HUES6 (cell line): ENCODE results near the gene NRF1.

Source experiments
- H3K27ac ChIP-seq: 2 replicates; pipeline ENCODE4 v1.7.0; 2013; ENCODE audit warnings: low read depth, mild to moderate bottlenecking, low read length, inconsistent platforms
- H3K27me3 ChIP-seq: 2 replicates; pipeline ENCODE4 v1.6.1; 2013; ENCODE audit warnings: low read length; ENCODE audit not compliant: control insufficient read depth, insufficient read depth
- H3K36me3 ChIP-seq: 2 replicates; pipeline ENCODE4 v1.6.1; 2013; ENCODE audit warnings: low read length; ENCODE audit not compliant: control insufficient read depth, insufficient read depth
- H3K4me1 ChIP-seq: 2 replicates; pipeline ENCODE4 v1.6.1; 2013; ENCODE audit warnings: low read length; ENCODE audit not compliant: control insufficient read depth, insufficient read depth
- H3K4me3 ChIP-seq: 2 replicates; pipeline ENCODE4 v1.5.1; 2013; ENCODE audit warnings: low read depth, low read length
- H3K9ac ChIP-seq: one replicate; pipeline ENCODE4 v1.6.1; 2013; ENCODE audit warnings: mild to moderate bottlenecking, low read length
- H3K9me3 ChIP-seq: 2 replicates; pipeline ENCODE4 v1.6.1; 2013; ENCODE audit warnings: low read depth, low read length; ENCODE audit not compliant: control insufficient read depth, insufficient read depth

Gene NRF1

DNA sequence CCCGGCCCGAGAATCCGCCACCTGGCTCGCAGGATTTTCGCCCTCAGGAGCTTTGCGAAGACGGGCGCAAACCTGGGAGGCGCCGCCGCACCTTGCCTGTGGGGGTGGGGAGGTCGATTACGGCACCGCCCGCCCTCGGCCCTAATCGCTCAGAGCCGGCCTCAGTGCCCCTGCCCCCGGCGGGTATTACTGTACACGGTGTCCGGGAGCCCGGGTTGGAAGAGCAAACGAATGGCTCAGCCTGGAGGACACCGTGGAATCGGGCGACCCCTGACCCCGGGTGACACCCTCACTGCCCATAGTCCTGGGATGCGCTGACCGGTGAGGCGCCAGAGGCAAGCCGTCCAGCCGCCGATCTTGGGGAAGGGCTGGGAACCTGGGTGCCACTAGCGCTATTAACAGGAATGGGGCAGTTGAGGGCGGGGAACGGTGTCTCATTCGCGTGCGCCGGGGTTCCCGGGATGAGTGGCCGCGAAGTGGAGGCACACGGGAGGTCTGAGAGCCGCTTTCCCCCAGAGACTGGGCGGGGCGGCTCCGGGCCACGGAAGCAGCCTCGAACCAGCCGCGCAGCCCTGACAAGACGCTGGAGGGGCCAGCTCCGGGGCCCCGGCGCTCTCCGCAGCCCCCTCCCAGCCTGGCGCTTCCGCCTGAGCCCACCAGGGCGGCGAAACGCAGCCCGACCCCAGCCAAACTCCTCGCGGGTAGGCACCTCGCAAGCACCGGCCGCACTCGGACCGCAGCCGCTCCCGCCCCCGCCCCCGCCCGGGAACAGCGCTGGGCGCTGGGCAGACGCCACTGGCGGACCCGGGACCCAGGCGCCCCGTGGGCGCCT, 167.5 kb downstream of the NRF1 start:
- Histone ChIP-seq H3K9me3 (no peaks in the 10 kb centered on the region), H3K4me1 (peaks cover 54% of the 10 kb centered on the region), H3K4me3 (peak overlapping the region; percentile 79), H3K9ac (peak overlapping the region; percentile 77), H3K27ac (no peak overlapping the region; the same call in 1 of the 2 replicates), H3K27me3 (peaks cover 98% of the 10 kb centered on the region), H3K36me3 (no peaks in the 10 kb centered on the region)

DNA sequence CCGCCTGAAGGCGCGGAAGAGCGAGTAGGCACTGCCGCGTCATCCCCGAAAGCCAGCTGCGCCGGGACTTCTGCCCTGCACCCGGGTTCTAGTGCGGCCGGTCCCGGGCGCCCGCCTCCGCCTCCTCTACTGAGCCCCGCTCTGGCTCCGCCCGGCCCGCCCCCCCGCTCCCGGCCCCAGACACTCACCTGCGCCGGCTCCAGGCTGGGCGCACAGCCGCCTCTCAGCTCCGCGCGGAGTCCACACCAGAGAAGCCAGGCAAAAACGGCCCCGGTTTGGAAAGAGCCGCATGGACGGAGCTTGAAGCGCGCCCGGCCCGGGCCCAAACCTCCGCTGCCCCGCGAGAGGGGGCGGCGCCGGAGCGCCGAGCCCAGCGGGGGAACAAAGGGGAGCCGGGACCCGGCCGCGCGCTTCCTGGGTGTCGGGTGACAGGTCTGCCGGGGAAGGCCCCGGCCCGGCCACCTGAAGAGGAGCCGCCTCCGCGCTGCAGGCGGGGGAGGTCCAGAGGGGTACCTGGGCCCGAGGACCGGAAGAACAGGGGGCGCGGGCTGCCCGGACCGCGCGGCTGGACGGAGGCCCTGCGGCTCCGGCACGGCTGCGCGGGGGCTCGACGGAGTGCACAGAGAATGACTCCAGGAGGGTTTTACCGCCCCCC, 168.2 kb downstream of the NRF1 start:
- peaks cover 98% of the 10 kb centered on the region for H3K27me3 ChIP-seq
- H3K27ac ChIP-seq = peak overlapping the region; percentile 69; the same call in 1 of the 2 replicates
- H3K9ac ChIP-seq = peak overlapping the region; percentile 77
- no peaks in the 10 kb centered on the region for H3K9me3 ChIP-seq
- H3K4me1 ChIP-seq = peaks cover 48% of the 10 kb centered on the region
- H3K4me3 ChIP-seq = peak overlapping the region; percentile 79
- H3K36me3 ChIP-seq = no peaks in the 10 kb centered on the region

DNA sequence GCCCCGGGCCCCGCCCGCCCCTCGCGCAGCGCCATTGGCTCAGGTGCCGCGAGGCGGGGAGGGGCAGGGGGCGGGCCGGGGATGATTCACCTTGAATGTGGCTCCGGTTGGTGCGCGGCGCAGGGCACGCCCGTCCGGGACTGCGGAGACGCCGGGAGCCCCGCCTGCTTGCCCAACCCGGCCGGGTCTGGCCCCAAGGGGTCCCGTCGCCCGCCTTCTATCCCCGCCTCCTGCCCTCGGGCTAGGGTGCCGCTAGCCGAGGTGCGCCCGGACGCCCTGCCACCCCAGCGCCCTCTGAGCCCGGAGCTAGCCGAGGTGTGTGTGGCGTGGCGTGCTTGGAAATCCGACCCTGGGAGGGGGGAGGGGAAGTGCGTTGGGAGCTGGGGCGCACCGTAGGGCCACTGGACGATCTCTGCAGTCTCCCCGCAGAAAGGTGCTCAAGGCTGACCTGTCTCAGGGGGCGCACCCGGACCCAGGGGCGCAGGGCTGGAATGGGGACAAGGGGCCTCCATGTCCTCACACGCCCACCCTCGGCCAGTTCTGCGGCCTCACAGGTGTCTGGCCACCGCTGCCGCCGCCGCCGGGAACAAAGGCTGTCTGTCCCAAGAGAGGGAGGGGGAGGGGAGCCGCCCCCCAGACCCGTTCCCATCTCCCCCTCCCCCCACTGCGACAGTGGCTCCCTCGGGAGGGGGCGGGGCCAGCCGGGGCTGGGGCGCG, 168.9 kb downstream of the NRF1 start:
- no peaks in the 10 kb centered on the region for H3K9me3 ChIP-seq
- peak overlapping the region; percentile 85 for H3K9ac ChIP-seq
- peak overlapping the region; percentile 69; the same call in 1 of the 2 replicates for H3K27ac ChIP-seq
- peaks cover 98% of the 10 kb centered on the region for H3K27me3 ChIP-seq
- peak overlapping the region; percentile 93 for H3K4me3 ChIP-seq
- no peaks in the 10 kb centered on the region for H3K36me3 ChIP-seq
- peaks cover 48% of the 10 kb centered on the region for H3K4me1 ChIP-seq

DNA sequence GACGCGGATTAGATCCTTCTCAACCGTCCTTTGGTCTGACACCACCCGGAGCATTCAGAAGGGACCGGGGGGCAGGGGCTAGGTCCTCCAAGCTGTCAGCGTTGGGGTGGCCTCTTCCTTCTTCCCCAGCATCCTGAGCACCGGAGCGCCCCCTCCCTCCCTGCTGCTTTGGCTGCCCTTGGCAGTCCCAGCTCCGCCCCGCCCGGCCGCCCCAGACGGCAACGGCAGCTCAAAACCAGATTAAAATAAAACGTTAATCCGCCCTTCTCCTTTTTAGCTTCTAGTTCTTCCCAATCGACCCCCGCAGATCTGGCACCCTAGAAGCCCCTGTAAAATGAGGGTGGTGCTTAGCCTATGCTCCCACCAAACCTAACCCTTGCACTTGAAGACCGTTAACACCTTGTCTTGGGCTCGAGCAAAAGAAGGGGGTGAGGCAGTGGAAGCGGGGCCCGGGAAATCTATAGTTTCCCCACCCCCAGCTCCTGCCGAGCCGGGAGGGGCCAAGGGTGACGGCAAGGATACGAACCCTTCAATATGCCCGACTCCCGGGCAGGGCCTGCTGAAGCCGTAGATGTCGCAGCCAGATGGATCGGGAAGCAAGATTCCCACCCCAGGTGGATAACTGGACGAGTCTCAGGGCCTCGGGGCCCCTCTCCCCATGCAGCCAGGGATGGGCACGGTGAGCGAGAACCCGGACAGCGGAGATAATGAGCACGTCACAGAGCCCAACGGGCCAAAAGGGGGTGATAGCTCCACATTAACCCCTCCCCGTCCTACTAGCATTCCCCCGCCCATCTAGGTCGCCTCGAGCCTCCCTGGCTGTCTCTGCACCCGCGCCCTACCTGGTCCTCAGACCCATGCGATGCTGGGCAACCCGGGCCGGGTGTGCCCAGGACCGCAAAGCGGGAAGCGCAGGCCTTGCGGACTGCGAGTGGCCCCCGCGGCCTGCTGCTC, 169.7 kb downstream of the NRF1 start:
- no peaks in the 10 kb centered on the region for H3K9me3 ChIP-seq
- peak overlapping the region; percentile 29 for H3K9ac ChIP-seq
- H3K27ac ChIP-seq = no peak overlapping the region
- H3K27me3 ChIP-seq = peaks cover 98% of the 10 kb centered on the region
- peaks cover 49% of the 10 kb centered on the region for H3K4me1 ChIP-seq
- peak overlapping the region; percentile 93 for H3K4me3 ChIP-seq
- H3K36me3 ChIP-seq = no peaks in the 10 kb centered on the region

DNA sequence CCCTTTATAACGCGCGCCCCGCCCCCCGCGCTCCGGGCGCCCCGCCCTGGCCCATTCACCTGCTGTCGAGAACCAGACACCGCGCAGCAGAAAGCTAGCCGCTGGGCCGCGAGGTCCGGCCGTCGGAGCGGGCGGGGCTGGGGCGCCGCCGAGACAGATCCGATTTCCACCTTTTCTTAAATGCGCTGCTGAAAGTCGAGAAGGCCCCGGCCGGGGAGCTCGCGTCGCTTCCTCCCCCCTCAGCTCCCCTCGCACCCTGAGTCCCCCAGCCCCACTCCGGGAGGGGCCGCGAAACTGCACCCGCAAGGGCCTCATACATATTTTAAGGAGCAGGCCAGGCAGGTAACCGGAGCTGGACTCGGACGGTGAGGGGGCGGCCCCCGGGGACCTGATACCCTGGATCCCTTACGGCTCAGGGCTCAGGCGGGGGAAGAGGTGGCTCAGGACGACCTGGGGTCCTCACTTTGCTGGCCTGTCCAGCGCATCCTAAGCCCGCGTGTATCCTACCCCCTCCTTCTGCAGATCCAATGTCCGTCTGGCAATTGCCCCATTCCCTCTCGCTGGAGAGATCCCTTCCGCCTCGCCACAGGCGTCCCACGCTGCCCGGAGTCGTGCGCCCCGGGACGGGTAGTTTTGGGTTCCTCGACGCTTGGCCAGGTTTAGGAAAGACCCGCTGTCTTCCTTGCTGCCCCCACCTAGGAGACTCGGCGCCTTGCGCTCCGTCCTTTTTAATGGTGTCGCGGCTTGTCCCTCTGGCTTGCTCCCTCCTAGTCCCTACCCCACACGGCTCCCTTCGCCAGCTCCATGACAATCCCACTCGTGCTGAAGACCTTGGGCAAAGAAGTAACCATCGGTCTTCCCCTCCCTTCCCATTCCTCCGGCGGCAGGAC, 170.7 kb downstream of the NRF1 start:
- H3K9me3 ChIP-seq = no peaks in the 10 kb centered on the region
- peak overlapping the region; percentile 93 for H3K4me3 ChIP-seq
- no peak overlapping the region for H3K27ac ChIP-seq
- no peak overlapping the region for H3K9ac ChIP-seq
- no peaks in the 10 kb centered on the region for H3K36me3 ChIP-seq
- H3K27me3 ChIP-seq = peaks cover 98% of the 10 kb centered on the region
- peaks cover 46% of the 10 kb centered on the region for H3K4me1 ChIP-seq

DNA sequence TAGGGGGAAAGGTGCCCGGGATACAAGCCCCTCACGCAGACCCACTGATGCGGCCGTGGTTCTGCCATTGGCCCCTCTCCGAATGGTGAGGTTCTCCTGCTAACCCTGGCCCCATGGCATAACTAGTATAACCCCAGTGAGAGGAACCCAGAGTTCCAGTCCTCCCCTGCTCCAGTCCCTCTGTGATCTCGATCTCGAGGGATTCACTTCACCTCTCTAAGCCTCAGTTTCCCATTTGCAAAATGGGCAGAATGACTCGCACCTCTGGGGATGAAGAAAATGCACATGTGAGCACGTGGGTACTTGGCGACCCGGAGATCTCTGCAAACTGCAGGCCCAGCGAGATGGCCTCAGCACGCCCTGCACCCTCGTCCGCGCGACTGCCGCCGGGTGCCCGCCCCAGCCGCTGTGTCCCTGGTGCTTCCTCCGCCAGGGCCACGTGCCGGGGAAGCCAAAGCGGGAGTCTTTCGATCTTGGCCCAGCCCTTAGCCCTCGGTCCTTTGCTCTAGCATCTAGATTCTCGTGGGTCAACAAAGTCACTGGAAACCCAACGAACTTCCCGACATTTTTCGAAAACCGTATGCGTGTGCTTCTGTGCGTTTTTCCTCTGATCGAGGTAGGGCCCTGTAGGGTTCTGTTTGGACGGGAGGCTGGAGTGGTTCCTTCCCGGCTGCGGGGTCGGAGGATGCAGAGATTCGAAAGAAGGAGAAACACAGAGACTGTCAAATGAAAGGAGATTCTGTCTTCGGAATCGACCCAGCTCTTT, 171.5 kb downstream of the NRF1 start:
- Histone ChIP-seq H3K4me1 (peaks cover 42% of the 10 kb centered on the region), H3K4me3 (peak overlapping the region; percentile 93), H3K36me3 (no peaks in the 10 kb centered on the region), H3K9ac (no peak overlapping the region), H3K27me3 (peaks cover 98% of the 10 kb centered on the region), H3K27ac (no peak overlapping the region), H3K9me3 (no peaks in the 10 kb centered on the region)

DNA sequence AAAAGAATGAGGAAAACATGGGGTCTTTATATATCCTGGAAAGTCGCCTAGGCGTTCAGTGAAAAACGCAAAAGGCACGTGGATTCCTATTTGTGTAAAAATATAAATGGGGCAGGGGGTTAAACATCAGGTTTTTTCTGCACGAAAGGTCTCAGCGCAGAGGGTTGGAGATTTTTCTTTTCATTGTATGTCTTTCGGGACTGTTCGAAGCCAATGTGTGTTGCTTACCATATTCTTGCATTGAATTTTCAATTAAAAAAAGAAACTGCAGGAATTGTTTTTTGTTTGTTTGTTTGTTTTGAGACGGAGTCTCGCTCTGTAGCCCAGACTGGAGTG, 172.0 kb downstream of the NRF1 start:
- peaks cover 98% of the 10 kb centered on the region for H3K27me3 ChIP-seq
- no peaks in the 10 kb centered on the region for H3K9me3 ChIP-seq
- no peak overlapping the region for H3K4me3 ChIP-seq

DNA sequence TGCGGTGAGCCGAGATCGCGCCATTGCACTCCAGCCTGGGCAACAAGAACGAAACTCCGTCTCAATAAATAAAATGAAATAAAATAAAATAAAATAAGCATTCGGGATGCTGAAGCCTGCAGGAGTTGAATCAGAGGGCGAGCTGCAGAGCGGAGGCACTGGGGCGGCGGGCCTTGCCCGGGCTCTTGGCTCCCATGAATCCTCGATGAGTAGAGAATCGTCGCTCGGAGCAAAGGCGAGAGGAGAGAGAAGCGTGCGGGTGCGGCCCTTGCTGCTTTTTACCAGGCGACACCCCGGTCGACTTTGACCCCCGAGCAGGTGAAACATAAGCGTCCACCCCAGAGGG, 172.9 kb downstream of the NRF1 start:
- H3K4me3 ChIP-seq = no peak overlapping the region
- H3K36me3 ChIP-seq = no peaks in the 10 kb centered on the region
- no peak overlapping the region for H3K9ac ChIP-seq
- H3K27ac ChIP-seq = no peak overlapping the region
- H3K9me3 ChIP-seq = no peaks in the 10 kb centered on the region
- H3K4me1 ChIP-seq = peaks cover 36% of the 10 kb centered on the region
- H3K27me3 ChIP-seq = peaks cover 98% of the 10 kb centered on the region

More for the DNA sequence above, 172.0 kb downstream of the NRF1 start:
- Histone ChIP-seq H3K4me1 (peaks cover 36% of the 10 kb centered on the region), H3K27ac (no peak overlapping the region), H3K9ac (no peak overlapping the region), H3K36me3 (no peaks in the 10 kb centered on the region)

DNA sequence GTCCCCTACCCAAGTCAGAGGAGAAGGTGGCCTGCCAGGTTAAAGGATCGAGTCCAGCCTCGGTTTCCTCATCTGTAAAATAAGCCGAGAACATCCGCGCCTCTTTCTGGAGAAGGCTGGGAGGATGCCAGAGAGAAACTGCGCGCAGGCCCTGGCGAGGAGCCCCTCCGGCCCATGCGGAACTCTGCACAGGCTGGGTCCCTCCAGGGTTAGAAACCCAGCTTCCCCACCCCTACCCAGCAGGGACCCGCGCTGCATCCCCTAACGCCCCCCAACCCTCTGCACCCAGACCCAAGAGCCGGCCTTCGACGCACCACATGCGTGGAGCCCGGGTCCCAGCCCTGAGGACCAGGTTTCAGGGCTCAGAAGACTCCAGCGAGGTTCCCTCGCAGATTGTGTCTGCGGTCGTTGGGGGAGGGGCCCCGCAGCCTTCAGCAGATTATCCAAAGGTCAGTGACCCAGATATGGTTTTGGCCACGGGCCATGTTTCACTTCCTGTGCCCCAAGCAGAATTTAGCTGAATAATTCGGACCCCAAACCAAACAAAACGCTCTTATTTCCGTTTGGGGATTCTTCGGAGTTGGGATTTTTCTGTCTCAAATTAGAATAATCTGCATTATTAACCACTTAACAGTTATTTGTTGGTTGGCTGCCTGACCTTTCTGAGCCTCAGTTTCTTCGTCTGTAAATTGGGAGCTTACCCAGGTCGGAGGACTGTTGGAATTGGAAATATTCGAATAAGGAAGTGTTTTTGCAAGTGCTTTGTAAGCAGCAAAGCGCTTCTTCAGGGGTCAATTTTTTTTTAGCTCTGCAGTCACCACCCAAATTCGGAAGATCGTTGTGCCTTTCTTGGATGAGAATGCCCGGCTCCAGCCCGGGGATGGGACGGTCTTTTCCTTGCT, 173.5 kb downstream of the NRF1 start:
- Histone ChIP-seq H3K4me3 (peak overlapping the region; percentile 44), H3K27me3 (peaks cover 99% of the 10 kb centered on the region), H3K9ac (no peak overlapping the region), H3K27ac (no peak overlapping the region), H3K9me3 (no peaks in the 10 kb centered on the region), H3K4me1 (peaks cover 36% of the 10 kb centered on the region), H3K36me3 (no peaks in the 10 kb centered on the region)
